AG10803 (cell line): ENCODE measurements around the gene LRCOL1.
A peak's percentile ranks its signal among the peaks of the same experiment; 100 is the strongest.
"Not testable (repeated sequence)": the region's sequence is repeated elsewhere in the genome, so short reads cannot be mapped to it uniquely, and the experiment has no call there.

Source experiments
- DNase-seq: peaks from one replicate; pipeline ENCODE4 v3.0.0; 2010; ENCODE audit warnings: low read depth
- H3K4me3 ChIP-seq: 2 replicates; pipeline ENCODE4 v1.5.1; 2011; ENCODE audit warnings: mild to moderate bottlenecking, low read length, control low read depth
- CTCF ChIP-seq: conservative IDR thresholded peaks from 2 replicates; pipeline ENCODE4 v1.5.1; 2011; ENCODE audit warnings: mild to moderate bottlenecking, low read length, control low read depth, inconsistent platforms

Gene LRCOL1

GRCh38 chr12:132604151-132604618 lies 6.2 kb downstream of the LRCOL1 start:
- no peak for DNase-seq
- no peak overlapping the region for H3K4me3 ChIP-seq
- no peak for TF ChIP-seq CTCF

GRCh38 chr12:132603240-132604150 lies 6.9 kb downstream of the LRCOL1 start:
- no peak overlapping the region for H3K4me3 ChIP-seq

GRCh38 chr12:132602572-132603239 lies 7.7 kb downstream of the LRCOL1 start:
- DNase-seq: no peak
- no peak overlapping the region for H3K4me3 ChIP-seq
- no peak for TF ChIP-seq CTCF

More at GRCh38 chr12:132603240-132604150, 6.9 kb downstream of the LRCOL1 start:
- DNase-seq: no peak
- TF ChIP-seq CTCF: no peak

- peak overlapping the region; percentile 67 for H3K4me3 ChIP-seq
- TF ChIP-seq CTCF: no peak
- no peak for DNase-seq
These were observed 9.1 kb downstream of the LRCOL1 start for GRCh38 chr12:132601171-132601883.

GRCh38 chr12:132600048-132601032 lies 10.0 kb downstream of the LRCOL1 start:
- peak; percentile 64 for DNase-seq
- H3K4me3 ChIP-seq: peak overlapping the region; percentile 67
- peak; percentile 71 for TF ChIP-seq CTCF

- not testable (repeated sequence) for DNase-seq, H3K4me3 ChIP-seq
These were observed 10.9 kb downstream of the LRCOL1 start for GRCh38 chr12:132599502-132599901.
